ENCODE measurements around the gene GRIK5.
"Not testable (repeated sequence)": the region's sequence is repeated elsewhere in the genome, so short reads cannot be mapped to it uniquely, and the experiment has no call there.

Gene GRIK5

GRCh38 chr19:42069619-42070351 is at the start of gene GRIK5:
Gene GRIK5, minus strand, starts transcription at chr19:42070206. Its CDS starts 4,436 bp downstream, at chr19:42065770.
- DNase-seq: no peak

- DNase-seq: no peak
Observed at GRCh38 chr19:42117076-42117475, 47.1 kb upstream of the GRIK5 start.

- DNase-seq: no peak
Observed at GRCh38 chr19:42116308-42117075, 46.5 kb upstream of the GRIK5 start.

GRCh38 chr19:42115705-42116104 is 45.7 kb upstream of the GRIK5 start:
- DNase-seq: no peak

- no peak for DNase-seq
Observed at GRCh38 chr19:42115219-42115618, 45.2 kb upstream of the GRIK5 start.

- DNase-seq: no peak
Observed at GRCh38 chr19:42114412-42114811, 44.4 kb upstream of the GRIK5 start.

- no peak for DNase-seq
Observed at GRCh38 chr19:42113641-42114348, 43.8 kb upstream of the GRIK5 start.

- no peak for DNase-seq
Observed at GRCh38 chr19:42111811-42112210, 41.8 kb upstream of the GRIK5 start.

GRCh38 chr19:42111384-42111783 is 41.4 kb upstream of the GRIK5 start:
- no peak for DNase-seq

- DNase-seq: no peak
Observed at GRCh38 chr19:42110658-42111057, 40.7 kb upstream of the GRIK5 start.

GRCh38 chr19:42109896-42110295 is 39.9 kb upstream of the GRIK5 start:
- no peak for DNase-seq

GRCh38 chr19:42108527-42109389 is 38.8 kb upstream of the GRIK5 start:
- DNase-seq: peak; percentile 87

GRCh38 chr19:42105368-42105767 is 35.4 kb upstream of the GRIK5 start:
- no peak for DNase-seq

GRCh38 chr19:42102877-42103276 is 32.9 kb upstream of the GRIK5 start:
- no peak for DNase-seq

- not testable (repeated sequence) for DNase-seq
Observed at GRCh38 chr19:42100241-42100640, 30.2 kb upstream of the GRIK5 start.

GRCh38 chr19:42099336-42099925 is 29.4 kb upstream of the GRIK5 start:
- DNase-seq: no peak

- DNase-seq: no peak
Observed at GRCh38 chr19:42098781-42099180, 28.8 kb upstream of the GRIK5 start.

- no peak for DNase-seq
Observed at GRCh38 chr19:42097461-42097860, 27.5 kb upstream of the GRIK5 start.

- DNase-seq: no peak
Observed at GRCh38 chr19:42096255-42096837, 26.3 kb upstream of the GRIK5 start.

- DNase-seq: no peak
Observed at GRCh38 chr19:42095814-42096230, 25.8 kb upstream of the GRIK5 start.

GRCh38 chr19:42095142-42095813 is 25.3 kb upstream of the GRIK5 start:
- no peak for DNase-seq
